Keratinocyte (primary cell): ENCODE data around the gene SYDE2. TPM values are rescaled to one million over a fixed set of nuclear protein-coding genes. Genes with fewer than 3 reads are reported as not detected.

Experiments used
- DNase-seq: peaks from one replicate; pipeline ENCODE4 v3.0.0-alpha.2; 2011; ENCODE audit warnings: low read depth, missing footprints, low spot score
- FAIRE-seq: peaks from 2 replicates; lab custom pipeline; 2011; peaks lifted over from hg19 to GRCh38; lab: Jason Lieb, UNC
- H2AFZ ChIP-seq: 2 replicates; pipeline ENCODE4 v1.6.0; 2012; ENCODE audit warnings: low read length, control low read depth, inconsistent platforms; ENCODE audit not compliant: control insufficient read depth
- H3K27ac ChIP-seq: 2 replicates; pipeline ENCODE4 v1.5.1; 2011; ENCODE audit warnings: low read length; ENCODE audit not compliant: control insufficient read depth, insufficient read depth
- H3K27me3 ChIP-seq: 3 replicates; pipeline ENCODE4 v1.6.0; 2011; ENCODE audit warnings: low read length; ENCODE audit not compliant: control insufficient read depth, insufficient read depth; ENCODE audit errors: extremely low read depth
- H3K36me3 ChIP-seq, 2 experiments: 2 replicates in 1 of 2; 3 replicates in 1 of 2; pipeline ENCODE4 v1.5.1; 2011; ENCODE audit warnings: low read length in 2 of 2, mild to moderate bottlenecking in 1 of 2; ENCODE audit not compliant: control insufficient read depth in 2 of 2, insufficient read depth in 2 of 2; ENCODE audit errors: extremely low read depth in 1 of 2
- H3K4me1 ChIP-seq: 3 replicates; pipeline ENCODE4 v1.5.1; 2011; ENCODE audit warnings: low read length; ENCODE audit not compliant: control insufficient read depth, insufficient read depth; ENCODE audit errors: extremely low read depth
- H3K4me2 ChIP-seq: 3 replicates; pipeline ENCODE4 v1.6.0; 2011; ENCODE audit warnings: low read depth, low read length; ENCODE audit not compliant: control insufficient read depth, insufficient read depth; ENCODE audit errors: extremely low read depth
- H3K4me3 ChIP-seq, 3 experiments: fragments of 200-600 bp in 1 of 3; sonication (generic) in 1 of 3; 2 replicates in 2 of 3; 3 replicates in 1 of 3; pipeline ENCODE4 v1.5.1; 2011 to 2016; ENCODE audit warnings: low read length in 3 of 3, mild to moderate bottlenecking in 3 of 3, control low read depth in 2 of 3, inconsistent platforms in 1 of 3, low read depth in 1 of 3, mixed read lengths in 1 of 3, mixed run types in 1 of 3, moderate library complexity in 1 of 3; ENCODE audit not compliant: control insufficient read depth in 2 of 3, insufficient read depth in 2 of 3; ENCODE audit errors: extremely low read depth in 1 of 3
- H3K79me2 ChIP-seq: 2 replicates; pipeline ENCODE4 v1.6.0; 2012; ENCODE audit warnings: low read length; ENCODE audit not compliant: control insufficient read depth, insufficient read depth
- H3K9ac ChIP-seq: 3 replicates; pipeline ENCODE4 v1.6.0; 2011; ENCODE audit warnings: low read length; ENCODE audit not compliant: control insufficient read depth, insufficient read depth; ENCODE audit errors: extremely low read depth
- H3K9me1 ChIP-seq: 3 replicates; pipeline ENCODE4 v1.6.0; 2011; ENCODE audit warnings: low read length; ENCODE audit not compliant: control insufficient read depth, insufficient read depth; ENCODE audit errors: extremely low read depth
- H3K9me3 ChIP-seq: 2 replicates; pipeline ENCODE4 v1.5.1; 2012; ENCODE audit warnings: low read depth, low read length; ENCODE audit not compliant: control insufficient read depth
- H4K20me1 ChIP-seq: 3 replicates; pipeline ENCODE4 v1.6.0; 2011; ENCODE audit warnings: low read length; ENCODE audit not compliant: control insufficient read depth, insufficient read depth; ENCODE audit errors: extremely low read depth
- EZH2 ChIP-seq: IDR thresholded peaks from one replicate; pipeline ENCODE4 v1.6.1; 2012; ENCODE audit warnings: inconsistent platforms, mild to moderate bottlenecking, low read length, moderate library complexity
- dilution Hi-C: fragments of 300-500 bp; cut with MboI; formaldehyde crosslinking; loops from one replicate; pipeline ENCODE4 v1.7.0; 2020; ENCODE audit warnings: low sequenced_read_pairs; ENCODE audit not compliant: extremely low pct_ligation_motif_present
- polyA plus RNA-seq, 5 experiments: library from polyadenylated mRNA; depleted of rRNA in 3 of 5; stranded (reverse) in 3 of 5; stranded (forward) in 1 of 5; unstranded in 1 of 5; fragments of >200 nt; gene quantifications; 1 replicate in 1 of 5; 2 replicates in 3 of 5; 3 replicates in 1 of 5; pipeline versions ENCODE4 v1.2.1 to v1.2.3, GENCODE V29; 2011 to 2012; ENCODE audit warnings: missing spikeins in 2 of 5, low read depth in 1 of 5, low replicate concordance in 1 of 5
- TF ChIP-seq, protein P1 (sequence below), 3 experiments: IDR thresholded peaks in 1 of 3; conservative IDR thresholded peaks in 1 of 3; optimal IDR thresholded peaks in 1 of 3; 2 replicates in 2 of 3; 3 replicates in 1 of 3; pipeline versions ENCODE3 to v1.5.1; 2011; ENCODE audit warnings: low read length in 3 of 3, mild to moderate bottlenecking in 3 of 3, moderate library complexity in 2 of 3, control low read depth in 1 of 3, inconsistent platforms in 1 of 3; ENCODE audit not compliant: insufficient read depth in 2 of 3; ENCODE audit errors: extremely low read depth in 1 of 3

The SYDE2 gene
- polyA plus RNA-seq, 1 donor (not counting 4 experiments of a cell fraction or from before 2014, with no cell fraction given), result 1.7 TPM

- H3K27me3 ChIP-seq, result no peaks in the 10 kb centered on the region
- dilution Hi-C loops, result no loop called here
- H3K9me3 ChIP-seq, result no peaks in the 10 kb centered on the region
- no peaks in the 10 kb centered on the region for H3K79me2 ChIP-seq
- peak overlapping the region; percentile 3 for H3K4me2 ChIP-seq
- FAIRE-seq (no peak), DNase-seq (no peak)
- no peaks in the 10 kb centered on the region for H3K9me1 ChIP-seq
- H3K4me1 ChIP-seq, result peaks cover 6% of the 10 kb centered on the region
- no peak overlapping the region for H3K9ac ChIP-seq
- TF ChIP-seq EZH2, result no peak
- TF ChIP-seq, protein P1, sequence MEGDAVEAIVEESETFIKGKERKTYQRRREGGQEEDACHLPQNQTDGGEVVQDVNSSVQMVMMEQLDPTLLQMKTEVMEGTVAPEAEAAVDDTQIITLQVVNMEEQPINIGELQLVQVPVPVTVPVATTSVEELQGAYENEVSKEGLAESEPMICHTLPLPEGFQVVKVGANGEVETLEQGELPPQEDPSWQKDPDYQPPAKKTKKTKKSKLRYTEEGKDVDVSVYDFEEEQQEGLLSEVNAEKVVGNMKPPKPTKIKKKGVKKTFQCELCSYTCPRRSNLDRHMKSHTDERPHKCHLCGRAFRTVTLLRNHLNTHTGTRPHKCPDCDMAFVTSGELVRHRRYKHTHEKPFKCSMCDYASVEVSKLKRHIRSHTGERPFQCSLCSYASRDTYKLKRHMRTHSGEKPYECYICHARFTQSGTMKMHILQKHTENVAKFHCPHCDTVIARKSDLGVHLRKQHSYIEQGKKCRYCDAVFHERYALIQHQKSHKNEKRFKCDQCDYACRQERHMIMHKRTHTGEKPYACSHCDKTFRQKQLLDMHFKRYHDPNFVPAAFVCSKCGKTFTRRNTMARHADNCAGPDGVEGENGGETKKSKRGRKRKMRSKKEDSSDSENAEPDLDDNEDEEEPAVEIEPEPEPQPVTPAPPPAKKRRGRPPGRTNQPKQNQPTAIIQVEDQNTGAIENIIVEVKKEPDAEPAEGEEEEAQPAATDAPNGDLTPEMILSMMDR (optimal IDR thresholded peaks at IDR 0.05 in 1 of 3, IDR thresholded peaks at IDR 0.05 in 1 of 3, conservative IDR thresholded peaks at IDR 0.05 in 1 of 3; ENCODE audit: extremely low read depth in 1 of 3, insufficient read depth in 2 of 3, low read length in 3 of 3), result no peak
- H3K4me3 ChIP-seq, result no peak overlapping the region
- no peaks in the 10 kb centered on the region for H4K20me1 ChIP-seq
- H3K36me3 ChIP-seq, result no peaks in the 10 kb centered on the region
- H3K27ac ChIP-seq, result no peak overlapping the region
- peak overlapping the region; percentile 27 for H2AFZ ChIP-seq
These were observed 63.2 kb downstream of the SYDE2 start for GRCh38 chr1:85137660-85138059.

DNA sequence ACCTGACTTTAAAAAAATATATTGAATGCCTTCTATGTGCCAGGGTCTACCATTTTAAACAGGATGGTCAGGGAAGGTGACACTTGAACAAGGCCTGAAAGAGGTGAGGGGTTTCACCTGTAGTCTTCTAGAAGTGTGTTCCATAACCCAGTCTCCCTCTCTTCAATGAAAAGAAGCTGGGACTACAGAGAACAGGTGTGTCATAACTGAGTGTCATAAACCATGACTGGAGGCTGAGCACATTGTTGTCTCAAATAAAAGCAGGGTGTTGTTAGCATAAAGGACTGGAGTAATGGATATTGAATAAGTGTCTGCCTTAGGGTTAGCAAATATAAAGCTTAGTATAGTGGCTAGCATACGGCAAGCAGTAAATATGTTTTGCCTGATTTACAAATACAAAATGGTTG is 65.4 kb downstream of the SYDE2 start:
- Histone ChIP-seq H3K79me2 (no peaks in the 10 kb centered on the region), H3K36me3 (no peaks in the 10 kb centered on the region), H3K9me1 (no peaks in the 10 kb centered on the region), H3K9me3 (no peaks in the 10 kb centered on the region), H3K27ac (no peak overlapping the region), H3K4me3 (no peak overlapping the region), H3K27me3 (no peaks in the 10 kb centered on the region), H4K20me1 (no peaks in the 10 kb centered on the region), H3K4me2 (no peak overlapping the region), H3K4me1 (peaks cover 6% of the 10 kb centered on the region), H3K9ac (no peak overlapping the region), H2AFZ (no peak overlapping the region)
- DNase-seq, result no peak
- dilution Hi-C loops, result no loop called here
- FAIRE-seq, result no peak
- no peak for TF ChIP-seq EZH2
